GM21526 (cell line): ENCODE data around the gene SARS2.
A peak's percentile ranks its signal among the peaks of the same experiment; 100 is the strongest.
"Not testable (repeated sequence)": the region's sequence is repeated elsewhere in the genome, so short reads cannot be mapped to it uniquely, and the experiment has no call there.

Source experiments
- ATAC-seq: cut with Tn5 transposase; IDR thresholded peaks from one replicate; pipeline ENCODE4 v1.9.1; 2021; ENCODE audit warnings: moderate library complexity; ENCODE audit not compliant: unreplicated experiment, low FRiP score

The SARS2 gene

GRCh38 chr19:38946229-38947010, 15.9 kb upstream of the SARS2 start:
- ATAC-seq: no peak

- ATAC-seq: no peak
These were observed 15.1 kb upstream of the SARS2 start for GRCh38 chr19:38945562-38946228.

- no peak for ATAC-seq
These were observed 14.5 kb upstream of the SARS2 start for GRCh38 chr19:38944981-38945506.

- ATAC-seq: no peak
These were observed 12.1 kb upstream of the SARS2 start for GRCh38 chr19:38942471-38943181.

- no peak for ATAC-seq
These were observed 11.4 kb upstream of the SARS2 start for GRCh38 chr19:38941979-38942378.

GRCh38 chr19:38941466-38941865, 10.9 kb upstream of the SARS2 start:
- ATAC-seq: not testable (repeated sequence)

GRCh38 chr19:38939957-38940356, 9.4 kb upstream of the SARS2 start:
- ATAC-seq: no peak

- no peak for ATAC-seq
These were observed 3.0 kb upstream of the SARS2 start for GRCh38 chr19:38933544-38933943.

GRCh38 chr19:38932425-38933179, 2.0 kb upstream of the SARS2 start:
- no peak for ATAC-seq

GRCh38 chr19:38931521-38931793, 894 bp upstream of the SARS2 start:
- ATAC-seq: no peak

GRCh38 chr19:38930776-38931520, 385 bp upstream of the SARS2 start, which contains the start of gene MRPS12:
TSS of gene MRPS12 (plus strand) at chr19:38930944. CDS start at chr19:38931295, 351 bp downstream.
- peak; percentile 74 for ATAC-seq

GRCh38 chr19:38928391-38929001, 2.1 kb downstream of the SARS2 start:
- no peak for ATAC-seq

GRCh38 chr19:38924388-38924787, 6.2 kb downstream of the SARS2 start:
- no peak for ATAC-seq

GRCh38 chr19:38922482-38922881, 8.1 kb downstream of the SARS2 start:
- ATAC-seq: no peak

GRCh38 chr19:38921420-38922274, 8.9 kb downstream of the SARS2 start:
- ATAC-seq: no peak

GRCh38 chr19:38920602-38921419, 9.8 kb downstream of the SARS2 start:
- ATAC-seq: no peak

GRCh38 chr19:38919837-38920601, 10.5 kb downstream of the SARS2 start:
- no peak for ATAC-seq
